Neural crest cell (in vitro differentiated cells): ENCODE data around the gene CHN2. TPM values are rescaled to one million over a fixed set of nuclear protein-coding genes. Genes with fewer than 3 reads are reported as not detected.
"Not testable (repeated sequence)": the region's sequence is repeated elsewhere in the genome, so short reads cannot be mapped to it uniquely, and the experiment has no call there.

Source experiments
- DNase-seq: peaks from one replicate; pipeline ENCODE4 v3.0.0; 2021; ENCODE audit warnings: low read depth, mixed read lengths, low spot score
- H3K27ac Mint-ChIP-seq: one replicate; pipeline ENCODE4 v1.8.0; 2021; ENCODE audit warnings: mild to moderate bottlenecking, mixed read lengths; ENCODE audit not compliant: unreplicated experiment
- H3K27me3 Mint-ChIP-seq: 2 replicates; pipeline ENCODE4 v1.8.0; 2021; ENCODE audit warnings: low read depth, mild to moderate bottlenecking, mixed read lengths
- H3K36me3 Mint-ChIP-seq: 2 replicates; pipeline ENCODE4 v1.8.0; 2021; ENCODE audit warnings: low read depth, mild to moderate bottlenecking, mixed read lengths
- H3K4me1 Mint-ChIP-seq: 2 replicates; pipeline ENCODE4 v1.8.0; 2021; ENCODE audit warnings: mixed read lengths
- H3K4me3 Mint-ChIP-seq: one replicate; pipeline ENCODE4 v1.8.0; 2021; ENCODE audit warnings: mild to moderate bottlenecking, mixed read lengths
- H3K9me3 Mint-ChIP-seq: 2 replicates; pipeline ENCODE4 v1.8.0; 2021; ENCODE audit warnings: mixed read lengths
- CTCF ChIP-seq: fragments of 200-600 bp; sonication (generic); conservative IDR thresholded peaks from 2 replicates; pipeline ENCODE4 v1.5.0; 2021; ENCODE audit warnings: antibody characterized with exemption, mild to moderate bottlenecking
- total RNA-seq: library from RNA; stranded (reverse); gene quantifications from 2 replicates; pipeline ENCODE4 v1.2.1, GENCODE V29; 2021

The CHN2 gene
- total RNA-seq, 1 donor from 2014 or later, result 15.4 TPM

- no peak for DNase-seq
- no peak for TF ChIP-seq CTCF
- H3K9me3 Mint-ChIP-seq, result no peaks in the 10 kb centered on the region
- H3K27me3 Mint-ChIP-seq, result no peaks in the 10 kb centered on the region
- no peak overlapping the region for H3K27ac Mint-ChIP-seq
- H3K36me3 Mint-ChIP-seq, result no peaks in the 10 kb centered on the region
- peaks cover 8% of the 10 kb centered on the region for H3K4me1 Mint-ChIP-seq
- no peak overlapping the region for H3K4me3 Mint-ChIP-seq
Observed at GRCh38 chr7:29255906-29256692, 61.5 kb downstream of the CHN2 start.

GRCh38 chr7:29256693-29257002, 62.1 kb downstream of the CHN2 start:
- no peak for DNase-seq
- H3K9me3 Mint-ChIP-seq, result no peaks in the 10 kb centered on the region
- H3K4me1 Mint-ChIP-seq, result peaks cover 8% of the 10 kb centered on the region
- no peak overlapping the region for H3K4me3 Mint-ChIP-seq
- H3K27me3 Mint-ChIP-seq, result no peaks in the 10 kb centered on the region
- no peak overlapping the region for H3K27ac Mint-ChIP-seq
- TF ChIP-seq CTCF, result no peak
- no peaks in the 10 kb centered on the region for H3K36me3 Mint-ChIP-seq

- H3K4me3 Mint-ChIP-seq, result no peak overlapping the region
- H3K27me3 Mint-ChIP-seq, result no peaks in the 10 kb centered on the region
- no peak for TF ChIP-seq CTCF
- no peak overlapping the region for H3K27ac Mint-ChIP-seq
- DNase-seq, result no peak
- no peaks in the 10 kb centered on the region for H3K9me3 Mint-ChIP-seq
- H3K4me1 Mint-ChIP-seq, result peaks cover 8% of the 10 kb centered on the region
- H3K36me3 Mint-ChIP-seq, result peaks cover 3% of the 10 kb centered on the region
Observed at GRCh38 chr7:29258951-29259350, 64.4 kb downstream of the CHN2 start.

- no peak overlapping the region for H3K4me3 Mint-ChIP-seq
- no peaks in the 10 kb centered on the region for H3K27me3 Mint-ChIP-seq
- H3K27ac Mint-ChIP-seq, result no peak overlapping the region
- peaks cover 13% of the 10 kb centered on the region for H3K4me1 Mint-ChIP-seq
- no peak for TF ChIP-seq CTCF
- DNase-seq, result no peak
- peaks cover 11% of the 10 kb centered on the region for H3K36me3 Mint-ChIP-seq
- H3K9me3 Mint-ChIP-seq, result peaks cover 3% of the 10 kb centered on the region
Observed at GRCh38 chr7:29262191-29262917, 67.8 kb downstream of the CHN2 start.

GRCh38 chr7:29263601-29264207, 69.1 kb downstream of the CHN2 start:
- H3K9me3 Mint-ChIP-seq, H3K27me3 Mint-ChIP-seq: not testable (repeated sequence)

More at GRCh38 chr7:29263601-29264207, 69.1 kb downstream of the CHN2 start:
- H3K36me3 Mint-ChIP-seq, result peaks cover 11% of the 10 kb centered on the region
- H3K4me3 Mint-ChIP-seq, DNase-seq, H3K27ac Mint-ChIP-seq: not testable (repeated sequence)
- peaks cover 13% of the 10 kb centered on the region for H3K4me1 Mint-ChIP-seq
